GM12801 (cell line): Measurements from ENCODE around the gene EN1.

Source experiments
- CTCF ChIP-seq: IDR thresholded peaks from one replicate; pipeline ENCODE4 v1.5.1; 2011; ENCODE audit warnings: control low read depth; ENCODE audit not compliant: insufficient read length; ENCODE audit errors: extremely low read depth

Gene EN1

GRCh38 chr2:118878531-118879149 is 31.2 kb upstream of the EN1 start:
- TF ChIP-seq CTCF, result no peak

GRCh38 chr2:118875318-118875717 is 27.9 kb upstream of the EN1 start:
- TF ChIP-seq CTCF, result no peak

GRCh38 chr2:118874324-118874723 is 26.9 kb upstream of the EN1 start:
- TF ChIP-seq CTCF, result no peak

DNA sequence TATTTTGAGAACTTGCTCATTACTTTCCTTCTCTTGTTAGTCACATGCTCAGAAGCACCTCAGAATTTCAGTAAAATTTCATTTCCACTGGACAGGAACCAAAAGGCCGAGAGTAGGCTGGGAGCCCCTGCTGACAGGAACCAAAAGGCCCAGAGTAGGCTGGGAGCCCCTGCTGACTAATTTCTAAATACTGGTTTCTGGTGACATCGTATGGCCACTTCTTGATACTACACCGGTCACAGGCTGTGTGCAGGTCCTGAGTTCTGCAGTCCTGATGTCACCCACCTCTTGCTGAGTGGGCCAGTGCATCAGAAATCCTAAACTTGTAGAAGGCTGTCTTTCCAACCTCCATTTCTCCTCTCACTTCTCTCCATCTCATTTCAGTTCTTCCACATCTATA is 17.7 kb upstream of the EN1 start:
- no peak for TF ChIP-seq CTCF

DNA sequence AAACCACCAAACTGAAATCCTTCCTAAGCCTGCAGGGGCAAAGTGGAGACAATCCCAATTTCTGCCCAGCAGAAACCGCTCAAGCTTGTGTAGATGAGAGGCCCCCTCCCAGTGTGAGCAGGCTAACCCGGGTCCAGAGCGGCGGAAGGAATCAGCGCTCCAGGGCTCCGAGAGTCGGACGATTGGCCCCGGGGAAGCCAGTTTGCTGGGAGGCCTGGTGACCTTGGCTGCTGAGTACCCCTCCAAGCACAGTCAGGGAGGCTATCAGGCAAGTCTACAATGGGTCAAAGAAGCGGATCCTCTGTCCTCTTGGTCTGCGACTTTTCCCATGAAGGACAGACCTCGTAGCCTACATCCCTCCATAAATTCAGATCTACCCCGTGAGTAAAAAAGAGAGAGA is 16.8 kb upstream of the EN1 start:
- no peak for TF ChIP-seq CTCF

- no peak for TF ChIP-seq CTCF
Observed at GRCh38 chr2:118861731-118862130, 14.3 kb upstream of the EN1 start.

- TF ChIP-seq CTCF, result no peak
Observed at GRCh38 chr2:118861242-118861641, 13.8 kb upstream of the EN1 start.
